ENCODE data around the gene OR2B6. TPM values are rescaled to one million over a fixed set of nuclear protein-coding genes. Genes with fewer than 3 reads are reported as not detected.

Gene OR2B6
- total and polyA plus RNA-seq, 10 donors: 0.18 to 1.5 TPM; not detected in 8

DNA sequence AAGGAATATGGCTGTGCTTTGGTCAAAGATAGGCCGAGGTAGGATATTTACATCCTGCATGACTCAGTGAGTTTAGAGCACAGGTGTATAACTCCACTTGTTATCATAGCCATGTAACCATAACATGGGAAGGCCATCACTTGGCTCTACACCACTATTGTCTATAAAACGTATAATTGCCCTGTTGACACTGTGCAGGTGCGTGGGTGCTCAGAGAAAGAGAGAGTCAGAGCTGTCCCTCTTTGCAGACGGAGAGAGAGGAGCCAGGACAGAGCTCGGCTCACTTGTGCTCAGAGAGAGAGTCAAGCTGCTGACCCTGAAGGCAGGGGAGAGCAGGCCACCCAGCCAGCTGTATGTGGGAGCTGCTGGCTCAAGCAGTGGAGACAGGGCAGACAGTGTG is 46.0 kb downstream of the OR2B6 start:
- Histone ChIP-seq H3K27ac (no peak overlapping the region), H3K4me3 (no peak overlapping the region), H3K4me1 (peaks cover 0 to 4% (median 0%) of the 10 kb centered on the region in 6 donors), H3K9me3 (no peaks in the 10 kb centered on the region), H3K27me3 (replicated peaks in 1 of 7) (peaks cover 0 to 13% (median 0%) of the 10 kb centered on the region in 7 donors), H3K36me3 (no peaks in the 10 kb centered on the region)
- TF ChIP-seq, protein P1, sequence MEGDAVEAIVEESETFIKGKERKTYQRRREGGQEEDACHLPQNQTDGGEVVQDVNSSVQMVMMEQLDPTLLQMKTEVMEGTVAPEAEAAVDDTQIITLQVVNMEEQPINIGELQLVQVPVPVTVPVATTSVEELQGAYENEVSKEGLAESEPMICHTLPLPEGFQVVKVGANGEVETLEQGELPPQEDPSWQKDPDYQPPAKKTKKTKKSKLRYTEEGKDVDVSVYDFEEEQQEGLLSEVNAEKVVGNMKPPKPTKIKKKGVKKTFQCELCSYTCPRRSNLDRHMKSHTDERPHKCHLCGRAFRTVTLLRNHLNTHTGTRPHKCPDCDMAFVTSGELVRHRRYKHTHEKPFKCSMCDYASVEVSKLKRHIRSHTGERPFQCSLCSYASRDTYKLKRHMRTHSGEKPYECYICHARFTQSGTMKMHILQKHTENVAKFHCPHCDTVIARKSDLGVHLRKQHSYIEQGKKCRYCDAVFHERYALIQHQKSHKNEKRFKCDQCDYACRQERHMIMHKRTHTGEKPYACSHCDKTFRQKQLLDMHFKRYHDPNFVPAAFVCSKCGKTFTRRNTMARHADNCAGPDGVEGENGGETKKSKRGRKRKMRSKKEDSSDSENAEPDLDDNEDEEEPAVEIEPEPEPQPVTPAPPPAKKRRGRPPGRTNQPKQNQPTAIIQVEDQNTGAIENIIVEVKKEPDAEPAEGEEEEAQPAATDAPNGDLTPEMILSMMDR (IDR thresholded peaks at IDR 0.05 in 8 of 11, conservative IDR thresholded peaks at IDR 0.05 in 3 of 11): no peak
- TF ChIP-seq POLR2A (IDR thresholded peaks at IDR 0.05): no peak
- no peak for TF ChIP-seq POLR2AphosphoS5 (IDR thresholded peaks at IDR 0.05)
- no peak for DNase-seq
- intact Hi-C loops (cut with DNase I; ENCODE audit: low total_unique reads): no loop called here
- WGBS, 5 donors: 79 to 89% (median 83%) methylated on average over 5 of the region's 5 CpGs

GRCh38 chr6:28003661-28004060 is 46.6 kb downstream of the OR2B6 start:
- Histone ChIP-seq H3K4me1 (peaks cover 0 to 4% (median 0%) of the 10 kb centered on the region in 6 donors), H3K36me3 (no peaks in the 10 kb centered on the region), H3K9me3 (no peaks in the 10 kb centered on the region), H3K4me3 (no peak overlapping the region), H3K27me3 (replicated peaks in 1 of 7) (peaks cover 0 to 13% (median 0%) of the 10 kb centered on the region in 7 donors), H3K27ac (no peak overlapping the region)
- WGBS, 5 donors: 74 to 86% (median 81%) methylated on average over 3 of the region's 3 CpGs
- DNase-seq: no peak
- TF ChIP-seq POLR2A (IDR thresholded peaks at IDR 0.05) (no peak), POLR2AphosphoS5 (IDR thresholded peaks at IDR 0.05) (no peak)
- TF ChIP-seq, protein P1 (IDR thresholded peaks at IDR 0.05 in 8 of 11, conservative IDR thresholded peaks at IDR 0.05 in 3 of 11): no peak
- intact Hi-C loops (cut with DNase I; ENCODE audit: low total_unique reads): no loop called here

- 66 to 76% (median 71%) methylated on average over 5 of the region's 5 CpGs for WGBS, 5 donors
These were observed 47.5 kb downstream of the OR2B6 start for GRCh38 chr6:28004350-28005151.

More at GRCh38 chr6:28004350-28005151, 47.5 kb downstream of the OR2B6 start:
- DNase-seq: no peak
- Histone ChIP-seq H3K27ac (no peak overlapping the region), H3K4me1 (peaks cover 0 to 4% (median 0%) of the 10 kb centered on the region in 6 donors), H3K4me3 (no peak overlapping the region), H3K27me3 (replicated peaks in 1 of 7) (peaks cover 0 to 13% (median 0%) of the 10 kb centered on the region in 7 donors), H3K36me3 (no peaks in the 10 kb centered on the region), H3K9me3 (no peaks in the 10 kb centered on the region)
- TF ChIP-seq, protein P1 (IDR thresholded peaks at IDR 0.05 in 8 of 11, conservative IDR thresholded peaks at IDR 0.05 in 3 of 11): no peak
- TF ChIP-seq POLR2A (IDR thresholded peaks at IDR 0.05) (no peak), POLR2AphosphoS5 (IDR thresholded peaks at IDR 0.05) (no peak)
- intact Hi-C loops (cut with DNase I; ENCODE audit: low total_unique reads): no loop called here

All from spleen (tissue), 11 donors.